Measurements from ENCODE around the gene GLB1L3. TPM values are rescaled to one million over a fixed set of nuclear protein-coding genes. Genes with fewer than 3 reads are reported as not detected.

Gene GLB1L3
- polyA plus RNA-seq, 1 donor (not counting 4 experiments of a cell fraction or from before 2014, with no cell fraction given), result 3.0 TPM

DNA sequence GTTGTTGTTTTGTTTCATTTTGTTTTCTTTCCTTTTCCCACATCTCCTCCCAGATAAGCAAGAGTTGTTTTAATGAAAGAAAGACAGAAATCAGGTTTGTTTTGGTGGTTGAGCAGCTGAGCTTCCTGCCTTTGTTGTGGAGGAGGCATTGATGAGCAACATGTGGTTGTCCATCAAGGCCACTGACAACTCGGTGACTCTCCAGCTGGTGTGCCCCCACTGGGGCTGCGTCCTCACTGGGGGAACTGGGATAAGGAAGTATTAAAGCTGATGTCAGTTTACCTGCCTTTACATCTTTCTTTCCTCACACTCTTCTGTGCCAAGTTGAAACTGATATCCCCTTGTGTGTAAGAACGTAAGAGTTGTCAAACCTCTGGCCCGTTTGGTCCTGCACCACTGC, 45.8 kb upstream of the GLB1L3 start:
- Histone ChIP-seq H3K9ac (ENCODE audit: control insufficient read depth, extremely low read depth, insufficient read depth, low read length) (no peak overlapping the region), H3K79me2 (ENCODE audit: control insufficient read depth, insufficient read depth, low read length) (peaks cover 78% of the 10 kb centered on the region), H3K36me3 (ENCODE audit: control insufficient read depth in 2 of 2, extremely low read depth in 1 of 2, insufficient read depth in 2 of 2, low read length in 2 of 2) (peaks cover 5 to 14% of the 10 kb centered on the region in 2 experiments), H3K9me3 (ENCODE audit: control insufficient read depth, low read depth, low read length) (no peaks in the 10 kb centered on the region), H3K27ac (ENCODE audit: control insufficient read depth, insufficient read depth, low read length) (no peak overlapping the region), H2AFZ (ENCODE audit: control insufficient read depth, low read length) (no peak overlapping the region), H3K4me1 (ENCODE audit: control insufficient read depth, extremely low read depth, insufficient read depth, low read length) (peaks cover 16% of the 10 kb centered on the region), H3K9me1 (ENCODE audit: control insufficient read depth, extremely low read depth, insufficient read depth, low read length) (peaks cover 2% of the 10 kb centered on the region), H3K4me2 (ENCODE audit: control insufficient read depth, extremely low read depth, insufficient read depth, low read depth, low read length) (no peak overlapping the region), H3K4me3 (ENCODE audit: control insufficient read depth in 2 of 3, extremely low read depth in 1 of 3, insufficient read depth in 2 of 3, low read depth in 1 of 3, low read length in 3 of 3) (no peak overlapping the region), H3K27me3 (ENCODE audit: control insufficient read depth, extremely low read depth, insufficient read depth, low read length) (no peaks in the 10 kb centered on the region), H4K20me1 (ENCODE audit: control insufficient read depth, extremely low read depth, insufficient read depth, low read length) (peaks cover 2% of the 10 kb centered on the region)
- no peak for TF ChIP-seq CTCF (optimal IDR thresholded peaks at IDR 0.05 in 1 of 3, IDR thresholded peaks at IDR 0.05 in 1 of 3, conservative IDR thresholded peaks at IDR 0.05 in 1 of 3; ENCODE audit: extremely low read depth in 1 of 3, insufficient read depth in 2 of 3, low read length in 3 of 3)
- no peak for TF ChIP-seq EZH2 (IDR thresholded peaks at IDR 0.05; ENCODE audit: low read length)
- DNase-seq (ENCODE audit: low read depth, low spot score) (no peak), FAIRE-seq (no peak)
- dilution Hi-C loops (cut with MboI; ENCODE audit: extremely low pct_ligation_motif_present, low sequenced_read_pairs), result no loop called here

DNA sequence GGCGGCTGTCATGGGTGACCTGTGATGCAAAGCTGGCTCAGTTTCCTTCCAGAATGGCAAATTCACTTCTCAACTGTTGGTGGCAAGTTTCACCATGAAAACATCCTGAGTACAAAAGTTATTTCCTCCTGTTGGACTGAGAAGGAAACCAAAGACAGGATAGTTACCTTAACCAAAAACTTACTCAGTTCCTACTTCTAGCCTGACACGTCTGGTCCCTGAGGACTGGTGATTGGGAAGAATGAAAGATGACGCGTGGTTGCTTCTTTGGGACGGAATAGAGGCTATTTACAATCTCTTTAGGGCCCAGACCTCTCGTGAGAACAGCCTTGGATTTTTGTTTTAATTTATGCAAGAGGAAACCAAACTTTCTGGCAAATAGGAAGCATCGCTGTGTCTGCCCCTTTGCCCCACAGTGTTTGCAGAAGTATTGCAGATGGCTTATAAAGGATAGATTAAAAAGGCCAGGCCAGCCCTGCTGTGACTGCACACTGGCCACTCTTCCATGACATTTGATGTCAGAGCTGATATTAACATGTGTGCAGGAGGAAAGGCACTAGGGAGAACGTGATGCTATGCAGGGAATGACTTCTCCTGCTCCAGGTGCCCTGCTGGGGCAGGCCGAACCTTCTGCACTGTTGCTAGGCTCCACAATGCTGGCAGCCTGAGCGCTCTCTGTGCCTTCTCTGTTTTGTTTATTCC, 44.1 kb upstream of the GLB1L3 start:
- no peaks in the 10 kb centered on the region for H3K4me1 ChIP-seq (ENCODE audit: control insufficient read depth, extremely low read depth, insufficient read depth, low read length)
- no peak overlapping the region for H3K9ac ChIP-seq (ENCODE audit: control insufficient read depth, extremely low read depth, insufficient read depth, low read length)
- no peak overlapping the region for H3K27ac ChIP-seq (ENCODE audit: control insufficient read depth, insufficient read depth, low read length)
- no peak for TF ChIP-seq CTCF (optimal IDR thresholded peaks at IDR 0.05 in 1 of 3, IDR thresholded peaks at IDR 0.05 in 1 of 3, conservative IDR thresholded peaks at IDR 0.05 in 1 of 3; ENCODE audit: extremely low read depth in 1 of 3, insufficient read depth in 2 of 3, low read length in 3 of 3)
- no peak for TF ChIP-seq EZH2 (IDR thresholded peaks at IDR 0.05; ENCODE audit: low read length)
- no peaks in the 10 kb centered on the region for H3K9me3 ChIP-seq (ENCODE audit: control insufficient read depth, low read depth, low read length)
- dilution Hi-C loops (cut with MboI; ENCODE audit: extremely low pct_ligation_motif_present, low sequenced_read_pairs), result no loop called here
- H3K4me2 ChIP-seq (ENCODE audit: control insufficient read depth, extremely low read depth, insufficient read depth, low read depth, low read length), result no peak overlapping the region
- FAIRE-seq (no peak), DNase-seq (ENCODE audit: low read depth, low spot score) (no peak)
- H3K27me3 ChIP-seq (ENCODE audit: control insufficient read depth, extremely low read depth, insufficient read depth, low read length), result no peaks in the 10 kb centered on the region
- no peak overlapping the region for H2AFZ ChIP-seq (ENCODE audit: control insufficient read depth, low read length)
- peaks cover 2% of the 10 kb centered on the region for H3K9me1 ChIP-seq (ENCODE audit: control insufficient read depth, extremely low read depth, insufficient read depth, low read length)
- H3K79me2 ChIP-seq (ENCODE audit: control insufficient read depth, insufficient read depth, low read length), result peaks cover 60% of the 10 kb centered on the region
- peaks cover 2% of the 10 kb centered on the region for H4K20me1 ChIP-seq (ENCODE audit: control insufficient read depth, extremely low read depth, insufficient read depth, low read length)
- H3K36me3 ChIP-seq (ENCODE audit: control insufficient read depth in 2 of 2, extremely low read depth in 1 of 2, insufficient read depth in 2 of 2, low read length in 2 of 2), result peaks cover 6 to 13% of the 10 kb centered on the region in 2 experiments
- no peak overlapping the region for H3K4me3 ChIP-seq (ENCODE audit: control insufficient read depth in 2 of 3, extremely low read depth in 1 of 3, insufficient read depth in 2 of 3, low read depth in 1 of 3, low read length in 3 of 3)

Data from keratinocyte (primary cell).